ENCODE results near the gene BMP8B.
"Not testable (repeated sequence)": the region's sequence is repeated elsewhere in the genome, so short reads cannot be mapped to it uniquely, and the experiment has no call there.

Gene BMP8B

DNA sequence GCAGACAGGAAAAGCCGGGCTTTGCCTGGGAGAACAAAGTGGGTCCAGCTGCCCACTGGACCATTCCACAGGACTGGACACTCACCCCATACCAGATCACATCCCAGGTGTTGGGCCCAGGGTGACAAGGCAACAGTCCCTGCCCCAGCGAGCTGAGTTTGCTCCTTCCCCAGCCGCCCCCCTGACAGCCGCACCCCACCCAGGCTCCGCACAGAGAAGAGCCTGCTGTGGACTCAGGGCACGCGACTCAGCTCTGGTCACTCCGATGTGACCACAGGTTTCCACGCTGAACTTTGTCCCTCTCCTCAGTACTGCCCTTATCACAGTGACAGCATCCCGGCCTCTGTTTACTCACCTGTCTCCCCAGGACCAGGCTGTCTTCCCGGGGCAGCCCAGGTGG, 1.2 kb downstream of the BMP8B start:
- Histone ChIP-seq H3K9me3 (ENCODE audit: control insufficient read depth, low read length) (no peaks in the 10 kb centered on the region), H3K4me2 (ENCODE audit: low read length, poor library complexity, severe bottlenecking) (no peak overlapping the region), H4K91ac (ENCODE audit: low read length) (no peak overlapping the region), H3K23ac (ENCODE audit: low read length in 2 of 2) (no peak overlapping the region), H3K27me3 (ENCODE audit: control insufficient read depth in 1 of 2, insufficient read depth in 1 of 2, low read length in 2 of 2) (peaks cover 53 to 59% of the 10 kb centered on the region in 2 experiments), H3K14ac (ENCODE audit: low read length in 2 of 2) (no peak overlapping the region), H3K79me1 (replicated peaks; ENCODE audit: low read length, poor library complexity, severe bottlenecking) (no peaks in the 10 kb centered on the region), H2BK120ac (ENCODE audit: low read depth, low read length) (no peak overlapping the region), H3K4me1 (ENCODE audit: control insufficient read depth, insufficient read depth, low read depth, low read length) (peaks cover 11% of the 10 kb centered on the region), H2BK12ac (ENCODE audit: low read length in 2 of 2) (no peak overlapping the region), H2BK5ac (ENCODE audit: low read depth, low read length, poor library complexity, severe bottlenecking) (no peak overlapping the region), H3K27ac (ENCODE audit: low read length, poor library complexity, severe bottlenecking) (no peak overlapping the region), H4K8ac (ENCODE audit: low read length) (no peak overlapping the region), H3K4me3 (ENCODE audit: insufficient read depth in 1 of 2, low read depth in 1 of 2, low read length in 2 of 2) (no peak overlapping the region), H2AFZ (ENCODE audit: low read depth, low read length) (no peak overlapping the region), H2AK5ac (ENCODE audit: low read length, severe bottlenecking) (no peak overlapping the region), H3K36me3 (ENCODE audit: control insufficient read depth in 1 of 2, insufficient read depth in 2 of 2, low read depth in 1 of 2, low read length in 2 of 2) (no peaks in the 10 kb centered on the region), H3K18ac (ENCODE audit: low read depth in 1 of 2, low read length in 2 of 2) (no peak overlapping the region), H2BK15ac (ENCODE audit: low read depth, poor library complexity, severe bottlenecking) (no peak overlapping the region), H3K4ac (ENCODE audit: low read depth in 1 of 2, low read length in 2 of 2) (no peak overlapping the region), H3K9ac (ENCODE audit: low read length) (no peak overlapping the region)
- no peak for DNase-seq
- WGBS: 77% methylated on average over 7 of the region's 11 CpGs

DNA sequence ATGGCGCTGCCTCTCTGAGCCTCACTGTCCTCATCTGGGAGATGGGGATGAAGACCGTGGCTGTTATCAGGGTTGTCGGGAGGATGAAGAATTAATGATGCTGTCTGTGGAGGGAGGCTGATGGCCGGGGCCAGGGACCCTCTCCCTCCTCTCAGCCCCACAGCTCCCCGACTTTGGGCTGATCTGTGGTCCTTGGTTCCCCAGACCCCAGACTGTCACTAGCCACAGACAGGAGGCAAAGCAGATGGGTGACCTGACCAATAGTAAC, 1.6 kb downstream of the BMP8B start:
- Histone ChIP-seq H3K27me3 (ENCODE audit: control insufficient read depth in 1 of 2, insufficient read depth in 1 of 2, low read length in 2 of 2) (peaks cover 54 to 60% of the 10 kb centered on the region in 2 experiments), H3K4me1 (ENCODE audit: control insufficient read depth, insufficient read depth, low read depth, low read length) (peaks cover 11% of the 10 kb centered on the region)
- not testable (repeated sequence) for H3K4ac ChIP-seq (ENCODE audit: low read depth in 1 of 2, low read length in 2 of 2); H3K23ac ChIP-seq (ENCODE audit: low read length in 2 of 2); H3K18ac ChIP-seq (ENCODE audit: low read depth in 1 of 2, low read length in 2 of 2); H2BK15ac ChIP-seq (ENCODE audit: low read depth, poor library complexity, severe bottlenecking); H4K8ac ChIP-seq (ENCODE audit: low read length); H3K14ac ChIP-seq (ENCODE audit: low read length in 2 of 2); H2AK5ac ChIP-seq (ENCODE audit: low read length, severe bottlenecking); H2BK120ac ChIP-seq (ENCODE audit: low read depth, low read length); H3K36me3 ChIP-seq (ENCODE audit: control insufficient read depth in 1 of 2, insufficient read depth in 2 of 2, low read depth in 1 of 2, low read length in 2 of 2); H2BK5ac ChIP-seq (ENCODE audit: low read depth, low read length, poor library complexity, severe bottlenecking); H4K91ac ChIP-seq (ENCODE audit: low read length); H3K27ac ChIP-seq (ENCODE audit: low read length, poor library complexity, severe bottlenecking); H3K4me3 ChIP-seq (ENCODE audit: insufficient read depth in 1 of 2, low read depth in 1 of 2, low read length in 2 of 2); DNase-seq; H3K9me3 ChIP-seq (ENCODE audit: control insufficient read depth, low read length); H2BK12ac ChIP-seq (ENCODE audit: low read length in 2 of 2); H2AFZ ChIP-seq (ENCODE audit: low read depth, low read length); H3K4me2 ChIP-seq (ENCODE audit: low read length, poor library complexity, severe bottlenecking); H3K9ac ChIP-seq (ENCODE audit: low read length); H3K79me1 ChIP-seq (replicated peaks; ENCODE audit: low read length, poor library complexity, severe bottlenecking)
- WGBS: 100% methylated on average over 1 of the region's 5 CpGs

DNA sequence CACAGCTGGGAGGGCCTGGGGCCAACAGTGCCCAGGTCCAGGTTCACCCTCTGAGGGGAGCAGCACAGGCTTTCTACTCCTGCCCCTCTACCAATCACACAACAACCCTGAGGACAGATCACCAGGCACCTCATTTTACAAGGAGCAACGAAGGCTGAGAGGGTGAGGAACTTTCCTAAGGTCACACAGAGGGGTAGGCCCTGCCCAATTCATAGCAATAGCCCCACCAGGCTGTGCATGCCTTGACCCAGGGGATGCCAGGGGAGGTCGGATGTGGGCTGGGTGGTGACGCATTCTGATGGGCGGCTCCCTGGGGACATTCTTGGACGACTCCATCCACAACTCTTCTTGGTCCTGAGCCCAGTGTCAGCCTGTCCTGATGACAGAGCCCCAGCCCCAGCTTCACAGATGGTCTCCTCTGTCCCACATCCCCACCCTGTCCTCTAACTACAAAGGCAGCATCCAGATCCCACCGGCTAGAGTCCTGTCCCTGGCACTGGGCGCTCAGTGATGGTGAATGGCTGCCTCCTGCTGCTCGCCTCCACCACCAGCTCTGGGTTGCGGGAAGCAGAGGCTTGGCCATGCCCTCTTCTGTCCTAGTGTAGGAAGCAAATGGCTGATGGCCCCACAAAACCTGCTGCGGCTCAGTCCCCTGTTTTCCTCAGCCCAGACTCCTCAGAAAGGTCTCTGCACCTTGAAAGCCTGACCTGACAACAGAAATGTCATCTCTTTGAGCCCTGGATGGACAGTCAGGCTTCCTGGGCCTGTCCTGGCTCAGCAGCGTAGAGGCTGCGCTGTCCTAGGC, 2.2 kb downstream of the BMP8B start:
- not testable (repeated sequence) for H4K91ac ChIP-seq (ENCODE audit: low read length); H3K79me1 ChIP-seq (replicated peaks; ENCODE audit: low read length, poor library complexity, severe bottlenecking); H3K4ac ChIP-seq (ENCODE audit: low read depth in 1 of 2, low read length in 2 of 2); H2BK15ac ChIP-seq (ENCODE audit: low read depth, poor library complexity, severe bottlenecking); H3K18ac ChIP-seq (ENCODE audit: low read depth in 1 of 2, low read length in 2 of 2); DNase-seq; H4K8ac ChIP-seq (ENCODE audit: low read length); H3K4me2 ChIP-seq (ENCODE audit: low read length, poor library complexity, severe bottlenecking); H3K9ac ChIP-seq (ENCODE audit: low read length); H2BK5ac ChIP-seq (ENCODE audit: low read depth, low read length, poor library complexity, severe bottlenecking); H3K9me3 ChIP-seq (ENCODE audit: control insufficient read depth, low read length); H3K14ac ChIP-seq (ENCODE audit: low read length in 2 of 2); H3K4me3 ChIP-seq (ENCODE audit: insufficient read depth in 1 of 2, low read depth in 1 of 2, low read length in 2 of 2); H2AK5ac ChIP-seq (ENCODE audit: low read length, severe bottlenecking); H2AFZ ChIP-seq (ENCODE audit: low read depth, low read length); H2BK120ac ChIP-seq (ENCODE audit: low read depth, low read length); H3K23ac ChIP-seq (ENCODE audit: low read length in 2 of 2); H3K36me3 ChIP-seq (ENCODE audit: control insufficient read depth in 1 of 2, insufficient read depth in 2 of 2, low read depth in 1 of 2, low read length in 2 of 2); H3K27ac ChIP-seq (ENCODE audit: low read length, poor library complexity, severe bottlenecking); H2BK12ac ChIP-seq (ENCODE audit: low read length in 2 of 2)
- Histone ChIP-seq H3K27me3 (ENCODE audit: control insufficient read depth in 1 of 2, insufficient read depth in 1 of 2, low read length in 2 of 2) (peaks cover 53 to 61% of the 10 kb centered on the region in 2 experiments), H3K4me1 (ENCODE audit: control insufficient read depth, insufficient read depth, low read depth, low read length) (peaks cover 11% of the 10 kb centered on the region)
- WGBS: 90% methylated on average over 7 of the region's 12 CpGs

DNA sequence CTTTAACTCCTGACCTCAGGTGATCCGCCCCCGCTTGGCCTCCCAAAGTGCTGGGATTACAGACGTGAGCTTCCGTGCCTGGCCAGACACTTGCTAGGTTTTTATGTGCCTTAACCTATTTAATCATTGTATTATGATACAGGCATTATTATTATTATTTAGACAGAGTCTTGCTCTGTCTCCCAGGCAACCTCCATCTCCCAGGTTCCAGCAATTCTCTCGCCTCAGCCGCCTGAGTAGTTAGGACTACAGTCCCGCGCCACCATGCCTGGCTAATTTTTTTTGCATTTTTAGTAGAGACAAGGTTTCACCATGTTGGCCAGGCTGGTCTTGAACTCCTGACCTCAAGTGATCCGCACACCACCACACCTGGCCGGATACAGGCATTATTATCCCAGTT, 6.0 kb downstream of the BMP8B start:
- H3K9me3 ChIP-seq (ENCODE audit: control insufficient read depth, low read length); H3K36me3 ChIP-seq (ENCODE audit: control insufficient read depth in 1 of 2, insufficient read depth in 2 of 2, low read depth in 1 of 2, low read length in 2 of 2); H2AFZ ChIP-seq (ENCODE audit: low read depth, low read length); H3K14ac ChIP-seq (ENCODE audit: low read length in 2 of 2); H2AK5ac ChIP-seq (ENCODE audit: low read length, severe bottlenecking); H3K4me1 ChIP-seq (ENCODE audit: control insufficient read depth, insufficient read depth, low read depth, low read length); H3K23ac ChIP-seq (ENCODE audit: low read length in 2 of 2); H2BK12ac ChIP-seq (ENCODE audit: low read length in 2 of 2); DNase-seq; H2BK5ac ChIP-seq (ENCODE audit: low read depth, low read length, poor library complexity, severe bottlenecking); H3K4ac ChIP-seq (ENCODE audit: low read depth in 1 of 2, low read length in 2 of 2); H3K79me1 ChIP-seq (replicated peaks; ENCODE audit: low read length, poor library complexity, severe bottlenecking); H3K4me2 ChIP-seq (ENCODE audit: low read length, poor library complexity, severe bottlenecking); H3K27ac ChIP-seq (ENCODE audit: low read length, poor library complexity, severe bottlenecking); H2BK120ac ChIP-seq (ENCODE audit: low read depth, low read length); H3K9ac ChIP-seq (ENCODE audit: low read length); H3K18ac ChIP-seq (ENCODE audit: low read depth in 1 of 2, low read length in 2 of 2); H3K4me3 ChIP-seq (ENCODE audit: insufficient read depth in 1 of 2, low read depth in 1 of 2, low read length in 2 of 2); H4K91ac ChIP-seq (ENCODE audit: low read length); H4K8ac ChIP-seq (ENCODE audit: low read length); H2BK15ac ChIP-seq (ENCODE audit: low read depth, poor library complexity, severe bottlenecking): not testable (repeated sequence)
- H3K27me3 ChIP-seq (ENCODE audit: control insufficient read depth in 1 of 2, insufficient read depth in 1 of 2, low read length in 2 of 2): peaks cover 61 to 64% of the 10 kb centered on the region in 2 experiments
- 98% methylated on average over 8 of the region's 10 CpGs for WGBS
